Activated naive CD8-positive, alpha-beta T cell treated with anti-CD3 and anti-CD28 coated beads, Interleukin-2, amount 50 U/mL, for 24 hours (primary cell): ENCODE results near the gene CACNB2.

Source experiments
- ATAC-seq: fragments of 150-1000 bp; cut with Tn5 transposase; one replicate; pipeline ENCODE4 v1.10.0; 2021
- DNase-seq: peaks from one replicate; pipeline ENCODE4 v3.0.0; 2021
- H3K27ac Mint-ChIP-seq: one replicate; pipeline ENCODE4 v1.8.0; 2021; ENCODE audit warnings: mild to moderate bottlenecking, mixed read lengths
- H3K27me3 Mint-ChIP-seq: one replicate; pipeline ENCODE4 v1.8.0; 2021; ENCODE audit warnings: mixed read lengths
- H3K36me3 Mint-ChIP-seq: one replicate; pipeline ENCODE4 v1.8.0; 2021; ENCODE audit warnings: low read depth, mixed read lengths
- H3K4me1 Mint-ChIP-seq: one replicate; pipeline ENCODE4 v1.8.0; 2021; ENCODE audit warnings: mixed read lengths
- H3K4me3 Mint-ChIP-seq: one replicate; pipeline ENCODE4 v1.8.0; 2021; ENCODE audit warnings: mild to moderate bottlenecking, moderate library complexity, mixed read lengths
- H3K9me3 Mint-ChIP-seq: one replicate; pipeline ENCODE4 v1.8.0; 2021; ENCODE audit warnings: mixed read lengths

Gene CACNB2

GRCh38 chr10:18252086-18252485 is 111.9 kb downstream of the CACNB2 start:
- DNase-seq (no peak), ATAC-seq (no peak)
- Mint-ChIP-seq H3K27ac (no peak overlapping the region), H3K9me3 (peaks cover 3% of the 10 kb centered on the region), H3K4me1 (no peaks in the 10 kb centered on the region), H3K36me3 (no peaks in the 10 kb centered on the region), H3K4me3 (no peak overlapping the region), H3K27me3 (peaks cover 7% of the 10 kb centered on the region)

- DNase-seq (no peak), ATAC-seq (no peak)
- H3K27ac Mint-ChIP-seq, result no peak overlapping the region
- H3K4me3 Mint-ChIP-seq, result no peak overlapping the region
- H3K9me3 Mint-ChIP-seq, result peaks cover 3% of the 10 kb centered on the region
- peaks cover 7% of the 10 kb centered on the region for H3K27me3 Mint-ChIP-seq
- no peaks in the 10 kb centered on the region for H3K4me1 Mint-ChIP-seq
- no peaks in the 10 kb centered on the region for H3K36me3 Mint-ChIP-seq
Observed at GRCh38 chr10:18254086-18254485, 113.9 kb downstream of the CACNB2 start.

- Mint-ChIP-seq H3K4me1 (no peaks in the 10 kb centered on the region), H3K36me3 (no peaks in the 10 kb centered on the region), H3K27me3 (peaks cover 7% of the 10 kb centered on the region), H3K27ac (no peak overlapping the region), H3K4me3 (no peak overlapping the region), H3K9me3 (peaks cover 3% of the 10 kb centered on the region)
- ATAC-seq, result no peak
- DNase-seq, result no peak
Observed at GRCh38 chr10:18254692-18255091, 114.5 kb downstream of the CACNB2 start.

- DNase-seq (no peak), ATAC-seq (no peak)
- no peaks in the 10 kb centered on the region for H3K27me3 Mint-ChIP-seq
- no peak overlapping the region for H3K27ac Mint-ChIP-seq
- H3K36me3 Mint-ChIP-seq, result no peaks in the 10 kb centered on the region
- no peaks in the 10 kb centered on the region for H3K9me3 Mint-ChIP-seq
- H3K4me1 Mint-ChIP-seq, result no peaks in the 10 kb centered on the region
- H3K4me3 Mint-ChIP-seq, result no peak overlapping the region
Observed at GRCh38 chr10:18260310-18260922, 120.2 kb downstream of the CACNB2 start.

GRCh38 chr10:18261063-18261610 is 120.9 kb downstream of the CACNB2 start:
- Mint-ChIP-seq H3K4me1 (no peaks in the 10 kb centered on the region), H3K27ac (no peak overlapping the region), H3K36me3 (no peaks in the 10 kb centered on the region), H3K9me3 (no peaks in the 10 kb centered on the region), H3K27me3 (no peaks in the 10 kb centered on the region), H3K4me3 (no peak overlapping the region)
- ATAC-seq, result no peak
- no peak for DNase-seq

GRCh38 chr10:18261768-18262231 is 121.6 kb downstream of the CACNB2 start:
- Mint-ChIP-seq H3K36me3 (no peaks in the 10 kb centered on the region), H3K4me1 (no peaks in the 10 kb centered on the region), H3K27me3 (no peaks in the 10 kb centered on the region), H3K9me3 (no peaks in the 10 kb centered on the region), H3K27ac (no peak overlapping the region), H3K4me3 (no peak overlapping the region)
- ATAC-seq (no peak), DNase-seq (no peak)

GRCh38 chr10:18264466-18265050 is 124.3 kb downstream of the CACNB2 start:
- ATAC-seq (no peak), DNase-seq (no peak)
- no peaks in the 10 kb centered on the region for H3K36me3 Mint-ChIP-seq
- H3K9me3 Mint-ChIP-seq, result no peaks in the 10 kb centered on the region
- no peaks in the 10 kb centered on the region for H3K4me1 Mint-ChIP-seq
- H3K27me3 Mint-ChIP-seq, result no peaks in the 10 kb centered on the region
- no peak overlapping the region for H3K27ac Mint-ChIP-seq
- H3K4me3 Mint-ChIP-seq, result no peak overlapping the region

GRCh38 chr10:18268005-18268404 is 127.8 kb downstream of the CACNB2 start:
- no peak for ATAC-seq

GRCh38 chr10:18271491-18271890 is 131.3 kb downstream of the CACNB2 start:
- Mint-ChIP-seq H3K27ac (no peak overlapping the region), H3K27me3 (no peaks in the 10 kb centered on the region)
- no peak for ATAC-seq

More at GRCh38 chr10:18268005-18268404, 127.8 kb downstream of the CACNB2 start:
- Mint-ChIP-seq H3K36me3 (no peaks in the 10 kb centered on the region), H3K4me3 (no peak overlapping the region), H3K9me3 (no peaks in the 10 kb centered on the region), H3K27ac (no peak overlapping the region), H3K4me1 (no peaks in the 10 kb centered on the region), H3K27me3 (no peaks in the 10 kb centered on the region)
- DNase-seq, result no peak

GRCh38 chr10:18273039-18273438 is 132.8 kb downstream of the CACNB2 start:
- H3K9me3 Mint-ChIP-seq, result no peaks in the 10 kb centered on the region
- no peak overlapping the region for H3K4me3 Mint-ChIP-seq
- DNase-seq (no peak), ATAC-seq (no peak)
- no peak overlapping the region for H3K27ac Mint-ChIP-seq
- no peaks in the 10 kb centered on the region for H3K27me3 Mint-ChIP-seq
- no peaks in the 10 kb centered on the region for H3K4me1 Mint-ChIP-seq
- H3K36me3 Mint-ChIP-seq, result no peaks in the 10 kb centered on the region

More at GRCh38 chr10:18271491-18271890, 131.3 kb downstream of the CACNB2 start:
- Mint-ChIP-seq H3K9me3 (no peaks in the 10 kb centered on the region), H3K4me1 (no peaks in the 10 kb centered on the region), H3K4me3 (no peak overlapping the region), H3K36me3 (no peaks in the 10 kb centered on the region)
- DNase-seq, result no peak

- no peak for ATAC-seq
- Mint-ChIP-seq H3K36me3 (no peaks in the 10 kb centered on the region), H3K9me3 (no peaks in the 10 kb centered on the region), H3K4me3 (no peak overlapping the region), H3K4me1 (no peaks in the 10 kb centered on the region), H3K27ac (no peak overlapping the region), H3K27me3 (no peaks in the 10 kb centered on the region)
- no peak for DNase-seq
Observed at GRCh38 chr10:18278181-18278580, 138.0 kb downstream of the CACNB2 start.

- no peaks in the 10 kb centered on the region for H3K36me3 Mint-ChIP-seq
- no peak overlapping the region for H3K27ac Mint-ChIP-seq
- no peak overlapping the region for H3K4me3 Mint-ChIP-seq
- no peaks in the 10 kb centered on the region for H3K4me1 Mint-ChIP-seq
- H3K9me3 Mint-ChIP-seq, result no peaks in the 10 kb centered on the region
- ATAC-seq (no peak), DNase-seq (no peak)
- no peaks in the 10 kb centered on the region for H3K27me3 Mint-ChIP-seq
Observed at GRCh38 chr10:18279173-18279572, 138.9 kb downstream of the CACNB2 start.

- no peak overlapping the region for H3K4me3 Mint-ChIP-seq
- H3K36me3 Mint-ChIP-seq, result no peaks in the 10 kb centered on the region
- ATAC-seq (no peak), DNase-seq (no peak)
- H3K4me1 Mint-ChIP-seq, result no peaks in the 10 kb centered on the region
- no peaks in the 10 kb centered on the region for H3K9me3 Mint-ChIP-seq
- H3K27ac Mint-ChIP-seq, result no peak overlapping the region
- no peaks in the 10 kb centered on the region for H3K27me3 Mint-ChIP-seq
Observed at GRCh38 chr10:18282094-18282493, 141.9 kb downstream of the CACNB2 start.

GRCh38 chr10:18290651-18291313 is 150.6 kb downstream of the CACNB2 start:
- H3K27ac Mint-ChIP-seq, result no peak overlapping the region
- H3K36me3 Mint-ChIP-seq, result no peaks in the 10 kb centered on the region
- H3K27me3 Mint-ChIP-seq, result no peaks in the 10 kb centered on the region
- DNase-seq (no peak), ATAC-seq (no peak)
- no peaks in the 10 kb centered on the region for H3K4me1 Mint-ChIP-seq
- no peaks in the 10 kb centered on the region for H3K9me3 Mint-ChIP-seq
- no peak overlapping the region for H3K4me3 Mint-ChIP-seq
